ENCODE measurements around the gene SAMM50.

Gene SAMM50

DNA sequence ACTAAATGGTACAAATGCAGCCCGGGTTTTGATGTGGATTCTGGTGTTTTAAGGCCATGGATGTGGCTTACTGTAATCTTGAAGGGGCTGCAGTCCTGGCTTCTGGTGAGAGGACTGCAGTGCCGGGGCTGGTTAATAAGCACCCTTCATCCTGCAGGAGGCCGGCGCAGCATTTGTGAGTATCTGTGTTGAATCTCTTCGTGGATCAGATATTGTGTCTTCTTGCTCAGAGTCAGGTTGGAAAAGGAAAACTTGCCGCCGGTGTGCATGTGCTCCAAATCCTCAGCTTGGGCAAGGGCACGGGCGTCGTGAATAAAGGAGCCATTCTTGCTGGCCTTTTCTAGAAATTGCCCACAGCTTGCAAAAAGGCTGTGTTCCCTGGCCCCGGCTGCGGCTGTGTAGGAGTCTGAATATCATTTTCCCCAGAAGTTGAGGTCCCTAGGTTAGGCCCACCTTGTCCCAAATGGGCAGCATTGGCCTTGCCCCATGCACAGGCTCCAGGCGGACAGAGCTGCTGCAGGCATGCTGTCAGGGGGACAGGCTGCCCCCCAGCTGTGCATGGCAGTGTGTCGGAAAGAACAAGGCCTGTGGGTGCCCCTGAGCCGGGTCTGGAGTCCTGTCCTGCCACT lies 39.9 kb downstream of the SAMM50 start:
- H3K4me1 ChIP-seq (ENCODE audit: control insufficient read depth, low read length): peaks cover 41% of the 10 kb centered on the region
- no peaks in the 10 kb centered on the region for H3K27me3 ChIP-seq (ENCODE audit: control insufficient read depth, low read length)
- H3K4me3 ChIP-seq (ENCODE audit: low read length): no peak overlapping the region
- H3K36me3 ChIP-seq (ENCODE audit: control insufficient read depth, low read length): peaks cover 86% of the 10 kb centered on the region
- TF ChIP-seq CTCF (IDR thresholded peaks at IDR 0.05; ENCODE audit: low read depth, low read length, poor library complexity, severe bottlenecking) (no peak), EZH2phosphoT487 (IDR thresholded peaks at IDR 0.05; ENCODE audit: borderline replicate concordance, low read length) (no peak)
- 0 out of 2 replicates have a peak, but pooled peaks cover 7% of the 10 kb centered on the region for H3K79me2 ChIP-seq (ENCODE audit: control insufficient read depth, low read length)
- no peaks in the 10 kb centered on the region for H3K9me3 ChIP-seq (ENCODE audit: control insufficient read depth, insufficient read depth, low read length)
- H4K20me1 ChIP-seq (ENCODE audit: control insufficient read depth, insufficient read depth, low read depth, low read length): peaks cover 6% of the 10 kb centered on the region; the same call in 1 of the 2 replicates
- H3K4me2 ChIP-seq (ENCODE audit: low read length): no peak overlapping the region
- no peaks in the 10 kb centered on the region for H3F3A ChIP-seq (ENCODE audit: control insufficient read depth, insufficient read depth)
- H3K27ac ChIP-seq (ENCODE audit: low read depth, low read length): no peak overlapping the region
- H3K9me2 ChIP-seq (replicated peaks; ENCODE audit: control insufficient read depth, low read length): no peaks in the 10 kb centered on the region

DNA sequence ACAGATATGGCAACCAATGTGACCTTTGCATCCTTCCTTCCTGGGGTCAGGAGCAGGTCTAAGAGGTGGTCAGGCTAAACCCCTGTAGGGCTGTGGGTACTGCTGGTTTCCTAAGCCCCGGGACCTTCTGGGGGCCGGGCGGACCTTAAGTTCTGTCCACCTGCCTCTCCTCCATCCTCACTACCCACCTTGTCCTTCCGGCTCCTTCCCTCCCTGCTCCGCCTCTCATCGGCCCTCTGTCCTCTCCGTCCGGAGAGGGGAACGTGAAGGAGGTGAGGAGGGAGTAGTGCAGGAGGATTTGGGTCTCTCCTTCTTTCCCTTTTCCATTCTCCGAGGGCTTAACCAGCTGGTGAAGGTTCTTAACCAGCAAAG lies 40.5 kb downstream of the SAMM50 start:
- Histone ChIP-seq H3K4me1 (ENCODE audit: control insufficient read depth, low read length) (peaks cover 47% of the 10 kb centered on the region), H3K27me3 (ENCODE audit: control insufficient read depth, low read length) (no peaks in the 10 kb centered on the region), H3K9me3 (ENCODE audit: control insufficient read depth, insufficient read depth, low read length) (no peaks in the 10 kb centered on the region), H3F3A (ENCODE audit: control insufficient read depth, insufficient read depth) (no peaks in the 10 kb centered on the region), H3K4me3 (ENCODE audit: low read length) (peak overlapping the region; percentile 23), H3K9me2 (replicated peaks; ENCODE audit: control insufficient read depth, low read length) (no peaks in the 10 kb centered on the region), H3K4me2 (ENCODE audit: low read length) (peak overlapping the region; percentile 38), H3K27ac (ENCODE audit: low read depth, low read length) (no peak overlapping the region), H3K79me2 (ENCODE audit: control insufficient read depth, low read length) (0 out of 2 replicates have a peak, but pooled peaks cover 7% of the 10 kb centered on the region), H4K20me1 (ENCODE audit: control insufficient read depth, insufficient read depth, low read depth, low read length) (peaks cover 6% of the 10 kb centered on the region; the same call in 1 of the 2 replicates), H3K36me3 (ENCODE audit: control insufficient read depth, low read length) (peaks cover 80% of the 10 kb centered on the region)
- TF ChIP-seq CTCF (IDR thresholded peaks at IDR 0.05; ENCODE audit: low read depth, low read length, poor library complexity, severe bottlenecking) (no peak), EZH2phosphoT487 (IDR thresholded peaks at IDR 0.05; ENCODE audit: borderline replicate concordance, low read length) (no peak)

DNA sequence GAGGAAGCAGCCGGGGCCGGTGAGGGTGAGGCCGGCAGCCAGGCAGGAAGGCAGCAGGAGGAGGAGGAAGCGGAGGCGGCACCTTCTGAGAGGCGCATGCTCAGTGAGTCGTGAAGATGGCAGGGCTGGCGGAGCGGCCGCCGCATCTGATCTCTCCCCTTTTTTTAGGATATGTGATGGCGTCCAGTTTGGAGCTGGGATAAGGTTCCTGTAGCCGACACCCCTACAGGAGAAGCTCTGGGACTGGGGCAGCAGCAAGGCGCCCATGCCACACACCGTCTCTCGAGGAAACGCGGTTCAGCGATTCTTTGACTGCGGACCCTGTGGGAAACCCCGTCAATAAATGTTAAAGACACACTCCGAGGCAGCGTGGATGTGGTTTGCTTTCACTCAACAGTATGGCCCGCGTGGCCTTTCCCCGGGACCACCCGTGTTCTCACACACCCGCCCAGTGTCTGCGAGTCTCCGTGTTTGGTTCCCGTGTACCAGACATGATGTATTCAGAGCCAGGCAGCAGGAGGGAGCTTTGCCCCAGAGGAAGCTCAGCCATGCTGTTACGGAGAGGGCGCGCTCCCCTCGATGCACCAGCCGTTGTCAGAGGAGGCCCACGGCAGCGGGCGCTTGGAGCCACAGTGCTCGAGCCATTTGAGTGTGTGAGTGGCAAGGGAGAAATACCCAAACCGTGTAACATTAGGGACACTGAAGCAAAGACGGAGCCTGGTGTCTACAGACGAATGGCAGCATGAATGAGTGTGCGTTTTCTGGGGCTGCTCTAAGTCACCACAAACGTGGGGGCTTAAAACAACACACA lies 41.1 kb downstream of the SAMM50 start:
- H3K9me3 ChIP-seq (ENCODE audit: control insufficient read depth, insufficient read depth, low read length): no peaks in the 10 kb centered on the region
- peak overlapping the region; percentile 38 for H3K4me2 ChIP-seq (ENCODE audit: low read length)
- H3K36me3 ChIP-seq (ENCODE audit: control insufficient read depth, low read length): peaks cover 80% of the 10 kb centered on the region

More for the DNA sequence above, 41.1 kb downstream of the SAMM50 start:
- H3K4me1 ChIP-seq (ENCODE audit: control insufficient read depth, low read length): peaks cover 48% of the 10 kb centered on the region
- no peak overlapping the region for H3K27ac ChIP-seq (ENCODE audit: low read depth, low read length)
- no peaks in the 10 kb centered on the region for H3K27me3 ChIP-seq (ENCODE audit: control insufficient read depth, low read length)
- H3K79me2 ChIP-seq (ENCODE audit: control insufficient read depth, low read length): 0 out of 2 replicates have a peak, but pooled peaks cover 7% of the 10 kb centered on the region
- H3K4me3 ChIP-seq (ENCODE audit: low read length): peak overlapping the region; percentile 23
- no peaks in the 10 kb centered on the region for H3K9me2 ChIP-seq (replicated peaks; ENCODE audit: control insufficient read depth, low read length)
- peaks cover 6% of the 10 kb centered on the region; the same call in 1 of the 2 replicates for H4K20me1 ChIP-seq (ENCODE audit: control insufficient read depth, insufficient read depth, low read depth, low read length)
- TF ChIP-seq CTCF (IDR thresholded peaks at IDR 0.05; ENCODE audit: low read depth, low read length, poor library complexity, severe bottlenecking): no peak
- TF ChIP-seq EZH2phosphoT487 (IDR thresholded peaks at IDR 0.05; ENCODE audit: borderline replicate concordance, low read length): no peak
- H3F3A ChIP-seq (ENCODE audit: control insufficient read depth, insufficient read depth): no peaks in the 10 kb centered on the region
